Ovary (tissue), 3 donors: Measurements from ENCODE around the gene LSM2.

ENCODE experiments used
- CTCF ChIP-seq, 3 donors: fragments of 450-650 bp in 2 of 3; fragments of 200-600 bp in 1 of 3; IDR thresholded peaks; one replicate each; pipeline versions ENCODE4 v1.5.1 to v1.8.0; 2016 to 2022; ENCODE audit warnings: antibody characterized with exemption in 3 of 3, mild to moderate bottlenecking in 1 of 3
- EP300 ChIP-seq: sonication (generic); formaldehyde crosslinking; IDR thresholded peaks from one replicate; pipeline ENCODE4 v1.6.1; 2017; ENCODE audit warnings: antibody characterized with exemption
- POLR2A ChIP-seq: fragments of 450-650 bp; IDR thresholded peaks from one replicate; pipeline ENCODE4 v1.6.1; 2017; ENCODE audit warnings: antibody characterized with exemption, mild to moderate bottlenecking, moderate library complexity
- donor health status: DM: no; HTN: no; CAD: no.

GRCh38 chr6:31847276-31847978 is 40.7 kb upstream of the LSM2 start:
- TF ChIP-seq CTCF (IDR thresholded peaks at IDR 0.05): no peak
- no peak for TF ChIP-seq POLR2A
- no peak for TF ChIP-seq EP300
